Chondrocyte (in vitro differentiated cells): Measurements from ENCODE around the gene AGRN. TPM values are rescaled to one million over a fixed set of nuclear protein-coding genes. Genes with fewer than 3 reads are reported as not detected.
"Not testable (repeated sequence)": the region's sequence is repeated elsewhere in the genome, so short reads cannot be mapped to it uniquely, and the experiment has no call there.

Experiments used
- DNase-seq: peaks from one replicate; pipeline ENCODE4 v3.0.0; 2021; ENCODE audit warnings: mixed read lengths, low spot score
- H3K27ac Mint-ChIP-seq: one replicate; pipeline ENCODE4 v1.8.0; 2021; ENCODE audit warnings: mild to moderate bottlenecking, moderate library complexity, mixed read lengths; ENCODE audit not compliant: unreplicated experiment
- H3K27me3 Mint-ChIP-seq: 2 replicates; pipeline ENCODE4 v1.8.0; 2021; ENCODE audit warnings: low read depth, mixed read lengths
- H3K36me3 Mint-ChIP-seq: 2 replicates; pipeline ENCODE4 v1.8.0; 2021; ENCODE audit warnings: low read depth, mixed read lengths
- H3K4me1 Mint-ChIP-seq: 2 replicates; pipeline ENCODE4 v1.8.0; 2021; ENCODE audit warnings: low read depth, mild to moderate bottlenecking, mixed read lengths
- H3K4me3 Mint-ChIP-seq: one replicate; pipeline ENCODE4 v1.8.0; 2021; ENCODE audit warnings: mild to moderate bottlenecking, moderate library complexity, mixed read lengths; ENCODE audit not compliant: unreplicated experiment
- H3K9me3 Mint-ChIP-seq: 2 replicates; pipeline ENCODE4 v1.8.0; 2021; ENCODE audit warnings: low read depth, mixed read lengths
- CTCF ChIP-seq: fragments of 200-600 bp; sonication (generic); IDR thresholded peaks from 2 replicates; pipeline ENCODE4 v1.5.0; 2021; ENCODE audit warnings: antibody characterized with exemption, mild to moderate bottlenecking, moderate library complexity
- total RNA-seq: library from RNA; stranded (reverse); gene quantifications from 3 replicates; pipeline ENCODE4 v1.2.1, GENCODE V29; 2021

Gene AGRN
- total RNA-seq, 1 donor from 2014 or later = 221 TPM

- Mint-ChIP-seq H3K27me3 (peaks cover 2% of the 10 kb centered on the region), H3K27ac (no peak overlapping the region), H3K4me1 (peaks cover 6% of the 10 kb centered on the region), H3K36me3 (peaks cover 16% of the 10 kb centered on the region), H3K4me3 (no peak overlapping the region), H3K9me3 (no peaks in the 10 kb centered on the region)
- no peak for DNase-seq
- TF ChIP-seq CTCF = no peak
Observed at GRCh38 chr1:1053682-1054081, 33.8 kb downstream of the AGRN start.

- Mint-ChIP-seq H3K4me1 (peaks cover 9% of the 10 kb centered on the region), H3K9me3 (no peaks in the 10 kb centered on the region), H3K27ac (no peak overlapping the region), H3K36me3 (peaks cover 16% of the 10 kb centered on the region), H3K27me3 (peaks cover 2% of the 10 kb centered on the region), H3K4me3 (no peak overlapping the region)
- no peak for TF ChIP-seq CTCF
- no peak for DNase-seq
Observed at GRCh38 chr1:1054099-1054700, 34.3 kb downstream of the AGRN start.

DNA sequence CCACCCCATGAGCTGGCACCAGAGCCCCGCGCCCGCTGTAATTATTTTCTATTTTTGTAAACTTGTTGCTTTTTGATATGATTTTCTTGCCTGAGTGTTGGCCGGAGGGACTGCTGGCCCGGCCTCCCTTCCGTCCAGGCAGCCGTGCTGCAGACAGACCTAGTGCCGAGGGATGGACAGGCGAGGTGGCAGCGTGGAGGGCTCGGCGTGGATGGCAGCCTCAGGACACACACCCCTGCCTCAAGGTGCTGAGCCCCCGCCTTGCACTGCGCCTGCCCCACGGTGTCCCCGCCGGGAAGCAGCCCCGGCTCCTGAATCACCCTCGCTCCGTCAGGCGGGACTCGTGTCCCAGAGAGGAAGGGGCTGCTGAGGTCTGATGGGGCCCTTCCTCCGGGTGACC lies 35.1 kb downstream of the AGRN start:
- H3K27ac Mint-ChIP-seq = no peak overlapping the region
- peaks cover 12% of the 10 kb centered on the region for H3K4me1 Mint-ChIP-seq
- peaks cover 2% of the 10 kb centered on the region for H3K27me3 Mint-ChIP-seq
- no peak for DNase-seq
- no peak overlapping the region for H3K4me3 Mint-ChIP-seq
- no peak for TF ChIP-seq CTCF
- peaks cover 16% of the 10 kb centered on the region for H3K36me3 Mint-ChIP-seq
- H3K9me3 Mint-ChIP-seq = no peaks in the 10 kb centered on the region

DNA sequence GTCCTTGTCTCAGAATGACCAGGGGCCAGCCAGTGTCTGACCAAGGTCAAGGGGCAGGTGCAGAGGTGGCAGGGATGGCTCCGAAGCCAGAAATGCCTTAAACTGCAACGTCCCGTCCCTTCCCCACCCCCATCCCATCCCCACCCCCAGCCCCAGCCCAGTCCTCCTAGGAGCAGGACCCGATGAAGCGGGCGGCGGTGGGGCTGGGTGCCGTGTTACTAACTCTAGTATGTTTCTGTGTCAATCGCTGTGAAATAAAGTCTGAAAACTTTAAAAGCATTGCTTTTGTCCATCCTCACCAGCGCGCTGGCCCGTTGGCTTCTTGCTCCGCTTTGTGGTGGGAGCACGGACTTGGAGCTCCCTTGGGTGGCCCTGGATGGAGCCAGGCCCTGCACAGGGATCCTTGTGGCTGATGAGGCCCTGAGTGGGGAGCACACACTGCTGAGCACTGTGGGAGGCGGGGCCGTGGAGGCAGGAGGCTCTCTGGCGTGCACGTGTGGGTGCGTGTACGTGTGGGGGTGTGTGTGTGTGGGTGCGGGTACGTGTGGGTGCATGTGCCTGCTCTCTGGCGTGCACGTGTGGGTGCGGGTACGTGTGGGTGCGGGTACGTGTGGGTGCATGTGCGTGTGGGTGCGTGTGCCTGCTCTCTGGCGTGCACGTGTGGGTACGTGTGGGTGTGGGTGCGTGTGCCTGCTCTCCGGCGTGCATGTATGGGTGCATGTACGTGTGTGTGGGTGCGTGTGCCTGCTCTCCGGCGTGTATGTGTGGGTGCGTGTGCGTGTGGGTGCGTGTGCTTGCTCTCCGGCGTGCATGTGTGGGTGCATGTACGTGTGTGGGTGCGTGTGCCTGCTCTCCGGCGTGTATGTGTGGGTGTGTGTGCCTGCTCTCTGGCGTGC lies 36.2 kb downstream of the AGRN start:
- Mint-ChIP-seq H3K27me3 (peaks cover 2% of the 10 kb centered on the region), H3K9me3 (no peaks in the 10 kb centered on the region), H3K36me3 (peaks cover 14% of the 10 kb centered on the region), H3K4me1 (peaks cover 17% of the 10 kb centered on the region), H3K4me3 (no peak overlapping the region), H3K27ac (no peak overlapping the region)
- TF ChIP-seq CTCF = no peak
- DNase-seq = no peak

- H3K4me3 Mint-ChIP-seq, H3K27me3 Mint-ChIP-seq: not testable (repeated sequence)
Observed at GRCh38 chr1:1057769-1058087, 37.8 kb downstream of the AGRN start.

More at GRCh38 chr1:1057769-1058087, 37.8 kb downstream of the AGRN start:
- H3K4me1 Mint-ChIP-seq = peaks cover 17% of the 10 kb centered on the region
- H3K36me3 Mint-ChIP-seq, H3K9me3 Mint-ChIP-seq, H3K27ac Mint-ChIP-seq, DNase-seq: not testable (repeated sequence)
